Amniotic epithelial cell (primary cell): ENCODE measurements around the gene AKT2.

Experiments
- DNase-seq: peaks from one replicate; pipeline ENCODE4 v3.0.0-alpha.2; 2010; ENCODE audit warnings: low read depth

Gene AKT2

GRCh38 chr19:40184273-40184672 is 100.9 kb downstream of the AKT2 start:
- no peak for DNase-seq
